Activated CD4-positive, alpha-beta T cell treated with anti-CD3 and anti-CD28 coated beads, Interleukin-2, amount 50 U/mL, for 1 hour (primary cell): Measurements from ENCODE around the gene DCP1B.
A peak's percentile ranks its signal among the peaks of the same experiment; 100 is the strongest.
"Not testable (repeated sequence)": the region's sequence is repeated elsewhere in the genome, so short reads cannot be mapped to it uniquely, and the experiment has no call there.

ENCODE experiments used
- DNase-seq: peaks from one replicate; pipeline ENCODE4 v3.0.0-alpha.2; 2020

The DCP1B gene

DNA sequence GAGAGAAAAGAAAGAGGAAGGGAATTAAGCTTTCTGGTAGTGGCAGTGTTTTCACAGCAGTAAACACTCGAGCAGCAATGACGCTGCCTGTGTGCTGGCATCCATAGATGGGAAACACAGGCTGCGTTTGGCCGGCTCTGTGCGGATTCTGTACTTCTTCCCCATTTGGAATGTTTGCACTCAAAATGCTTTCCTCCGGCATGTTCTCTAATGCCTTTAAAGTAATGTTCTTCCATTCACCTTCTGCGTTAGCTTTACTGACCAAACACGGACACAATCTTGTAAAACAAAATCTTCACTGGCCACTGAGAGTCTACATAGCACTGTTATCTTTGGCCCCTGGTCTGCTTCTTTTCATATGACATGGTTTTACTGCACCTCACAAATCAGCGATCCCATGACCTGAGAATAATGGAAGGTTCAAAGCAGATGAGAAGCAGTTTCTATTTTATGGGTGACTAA lies 31.4 kb downstream of the DCP1B start:
- DNase-seq: no peak

DNA sequence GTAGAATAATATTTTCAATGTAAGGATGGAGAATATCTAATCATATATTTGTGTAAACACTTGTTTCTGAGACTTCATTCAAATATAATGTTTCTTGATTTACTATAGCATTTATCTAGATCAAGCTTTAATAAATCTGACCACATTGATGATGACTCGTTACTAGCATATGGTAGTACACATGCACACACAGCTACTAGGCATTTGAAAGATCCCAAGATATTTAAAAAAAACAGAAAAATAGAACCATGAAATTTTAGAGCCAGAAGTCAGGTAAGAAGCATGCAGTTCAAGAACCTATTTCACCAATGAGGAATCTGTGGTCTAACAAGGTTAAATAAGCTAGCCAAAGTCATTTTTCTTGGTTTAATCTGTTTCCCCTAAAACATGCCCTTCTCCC lies 32.0 kb downstream of the DCP1B start:
- DNase-seq: no peak

DNA sequence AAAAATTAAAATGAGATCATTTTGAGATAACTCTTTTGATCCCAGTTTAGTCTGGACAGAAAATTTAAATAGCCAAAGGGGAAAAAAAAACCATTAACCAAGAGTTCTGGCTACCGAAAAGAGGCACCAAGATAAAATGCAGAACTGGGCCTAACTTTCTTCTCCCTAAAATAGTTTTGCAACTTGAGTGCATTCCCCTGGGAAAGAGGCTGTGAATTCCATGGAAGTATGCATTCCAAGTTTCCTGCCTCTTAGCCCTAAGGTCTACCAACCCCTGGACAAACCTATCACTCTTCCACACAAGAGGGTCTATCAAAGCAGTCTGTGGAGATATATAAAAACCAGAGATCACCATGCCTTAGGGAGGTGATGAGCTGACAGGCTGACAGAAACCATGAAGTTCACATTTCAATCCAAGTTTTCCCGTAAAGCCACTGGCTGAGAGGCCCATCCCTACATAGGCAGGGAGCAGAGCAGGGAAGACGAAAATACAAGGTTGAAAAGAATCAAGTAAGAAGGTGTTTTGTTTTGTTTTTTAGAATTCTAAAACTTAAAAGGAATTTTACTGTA lies 33.8 kb downstream of the DCP1B start:
- no peak for DNase-seq

DNA sequence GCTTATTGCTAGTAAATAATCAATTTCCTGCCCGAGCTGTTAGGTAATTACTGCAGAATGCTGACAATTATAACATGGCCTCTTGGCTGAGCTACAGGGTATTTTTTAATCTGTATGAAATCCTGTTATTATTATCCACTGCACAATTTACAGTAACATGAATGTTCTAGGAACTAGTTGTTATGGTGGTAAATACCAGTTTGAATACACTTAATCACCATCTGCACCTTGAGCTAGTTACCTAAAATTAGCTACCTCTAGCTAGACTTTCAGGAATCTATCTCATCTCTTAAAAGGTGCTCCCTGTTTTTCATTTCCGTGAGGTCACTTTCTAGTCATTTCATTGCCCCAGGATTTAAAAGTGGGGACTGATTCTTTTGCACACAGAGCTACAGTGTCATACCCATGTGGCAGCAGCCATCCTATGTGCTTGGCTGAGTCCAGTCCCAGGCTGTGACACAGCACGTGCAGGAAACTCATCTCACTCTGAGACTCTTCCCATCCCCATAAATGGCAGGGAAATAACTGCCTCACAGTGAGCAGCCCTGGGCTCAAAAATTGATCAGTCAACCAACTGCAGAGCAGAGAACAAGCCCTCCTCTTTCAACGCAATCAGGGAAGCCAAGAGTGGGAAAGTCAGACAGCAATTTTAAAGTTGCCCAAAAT lies 37.6 kb downstream of the DCP1B start:
- no peak for DNase-seq

DNA sequence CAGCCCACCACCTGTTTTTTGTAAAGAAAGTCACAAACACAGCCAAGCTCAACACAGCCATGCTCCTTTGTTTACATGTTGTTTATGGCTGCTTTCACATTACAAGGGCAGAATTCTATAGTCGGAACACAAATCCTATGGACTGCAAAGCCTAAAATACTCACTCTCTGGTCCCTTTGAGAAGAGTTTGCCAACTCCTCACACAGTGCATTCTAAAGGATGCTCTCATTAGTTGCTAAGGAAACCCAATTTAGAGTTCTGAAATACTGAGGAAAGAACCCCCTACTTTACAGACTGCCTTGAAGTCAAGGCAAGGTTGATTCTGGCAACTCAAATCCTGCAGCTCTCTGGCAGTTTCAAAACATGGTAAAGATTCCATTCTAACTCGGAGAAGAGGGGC lies 38.3 kb downstream of the DCP1B start:
- no peak for DNase-seq

DNA sequence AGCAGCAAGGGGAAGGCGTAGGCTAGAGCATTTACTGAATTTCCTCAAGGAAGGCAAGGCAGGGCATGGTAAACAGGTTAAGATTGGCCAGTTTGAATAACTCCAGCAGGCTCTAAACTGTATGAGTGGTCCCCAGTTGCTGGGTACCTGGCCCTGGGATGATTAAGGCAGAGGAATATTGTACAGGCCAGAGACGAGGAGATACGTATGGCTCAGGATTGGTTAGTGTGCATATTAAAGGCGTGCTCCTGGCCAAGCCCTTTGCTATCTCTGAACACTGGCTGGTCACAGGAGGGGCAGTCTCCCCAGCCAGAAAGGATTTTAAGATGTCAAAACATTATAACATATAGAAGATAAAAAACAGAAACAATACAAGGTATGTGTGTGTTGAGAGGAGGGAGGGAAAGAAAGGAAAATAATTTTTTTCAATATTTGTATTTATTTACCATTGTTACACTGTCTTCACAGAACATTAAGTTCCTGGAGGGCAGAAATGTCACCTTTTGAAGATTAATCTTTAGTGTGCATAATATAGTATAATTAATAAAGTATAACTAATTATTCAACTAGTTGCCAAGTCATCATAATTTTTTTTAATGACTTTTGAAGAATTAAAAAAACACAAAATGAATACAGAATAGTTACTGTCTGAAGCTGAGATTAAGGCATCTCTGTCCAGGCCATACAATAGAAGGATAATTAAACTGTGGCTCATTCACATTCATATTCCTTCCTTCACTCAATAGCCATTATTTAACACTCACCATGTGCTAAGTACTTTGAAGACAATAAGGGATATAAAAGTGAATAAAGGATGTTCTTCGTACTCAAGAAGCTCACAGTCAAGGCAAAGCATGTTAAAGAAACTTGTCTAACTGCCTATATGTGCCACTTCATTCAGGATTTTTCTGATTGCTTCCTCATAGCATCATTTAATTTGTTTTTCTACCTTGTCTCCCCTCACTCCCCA lies 41.9 kb downstream of the DCP1B start:
- DNase-seq: no peak

DNA sequence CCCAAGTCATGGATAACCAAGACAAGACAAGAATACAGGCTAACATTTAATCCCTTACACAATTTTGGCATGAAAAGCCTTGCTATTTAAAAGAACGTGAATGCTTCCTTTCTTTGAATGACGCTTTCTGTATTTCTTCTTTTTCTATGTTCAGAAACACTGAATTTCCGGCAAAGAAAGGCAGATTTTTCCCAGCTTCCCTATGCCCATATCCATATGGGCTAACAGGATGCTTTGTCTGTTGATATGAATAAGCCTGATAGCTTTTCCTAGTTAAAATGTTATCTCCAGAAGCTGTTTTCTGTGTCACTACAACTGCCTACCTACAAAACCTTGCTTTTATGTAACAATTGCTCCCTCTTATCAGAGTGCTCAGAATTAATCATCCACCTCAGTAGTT lies 47.5 kb downstream of the DCP1B start:
- no peak for DNase-seq

DNA sequence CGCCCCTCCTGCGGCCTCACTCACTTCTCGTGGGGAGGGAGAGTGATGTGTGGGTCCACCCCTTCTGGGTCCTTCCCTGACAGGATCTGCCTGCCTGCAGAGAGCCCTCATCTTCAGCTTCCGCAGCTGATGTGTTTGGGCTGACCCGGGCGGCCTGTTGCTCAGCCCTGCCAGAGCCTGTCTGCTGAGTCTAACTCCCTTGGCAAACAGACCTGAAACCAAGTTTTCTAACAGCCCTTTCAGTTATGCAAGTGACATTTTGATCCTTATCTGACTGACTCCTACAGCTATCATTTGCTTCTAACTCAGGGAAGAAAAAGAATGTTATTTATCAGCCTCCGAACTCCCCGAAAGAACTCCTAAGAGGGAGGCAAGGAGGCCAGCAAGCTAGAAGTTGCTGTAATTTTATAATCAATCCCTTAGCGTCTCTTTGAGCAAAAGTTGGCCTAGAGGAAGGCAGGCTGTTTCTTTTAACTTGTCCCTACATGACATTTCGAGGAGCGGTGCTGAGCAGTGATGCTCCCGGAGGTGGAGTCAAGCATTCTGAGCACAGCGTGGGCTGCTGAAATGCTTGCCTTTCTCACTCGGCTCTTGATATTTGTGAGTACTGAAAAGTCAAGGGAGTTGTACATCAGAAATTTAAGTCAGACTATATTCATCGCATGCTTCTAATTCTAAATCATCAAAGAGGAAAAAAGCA lies 54.3 kb downstream of the DCP1B start:
- DNase-seq: no peak

DNA sequence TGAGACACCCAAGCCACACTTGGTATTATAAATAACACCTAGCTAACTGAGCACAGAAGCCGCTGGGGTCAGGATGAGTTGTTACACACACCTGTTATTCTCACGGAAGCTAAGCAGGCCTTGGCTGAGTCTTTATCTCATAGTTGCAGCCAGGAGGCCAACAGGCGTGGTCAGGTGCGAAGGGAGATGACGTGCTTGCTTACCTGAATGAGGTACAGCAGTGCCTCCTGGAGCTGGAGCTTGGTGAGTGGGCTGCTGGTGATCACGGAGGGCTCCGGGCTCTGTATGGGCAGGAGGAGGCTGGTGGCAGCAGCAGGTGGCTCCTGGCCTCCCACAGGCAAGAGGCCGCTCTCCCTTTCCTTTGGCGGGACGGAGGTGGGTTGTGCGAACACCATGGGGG lies 55.4 kb downstream of the DCP1B start:
- no peak for DNase-seq

DNA sequence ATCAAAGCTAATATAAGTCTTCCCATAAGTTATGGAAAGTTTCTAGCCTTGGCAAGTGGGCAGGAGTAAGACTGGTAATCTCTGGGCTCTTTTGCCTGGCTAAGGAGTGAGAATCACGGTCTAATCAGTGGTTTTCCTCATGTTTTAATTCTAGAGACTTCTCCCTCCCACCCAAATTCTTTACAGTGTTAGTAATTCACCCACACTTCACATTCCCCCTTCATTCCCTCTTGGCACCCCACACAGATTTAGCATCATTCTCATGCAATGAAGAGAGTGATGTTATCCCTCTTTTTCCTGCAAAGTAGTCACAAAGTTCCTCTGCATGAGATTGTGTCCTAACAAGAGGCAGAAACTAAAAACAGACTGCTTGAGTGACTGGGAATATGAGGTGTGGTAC lies 57.2 kb downstream of the DCP1B start:
- DNase-seq: no peak

DNA sequence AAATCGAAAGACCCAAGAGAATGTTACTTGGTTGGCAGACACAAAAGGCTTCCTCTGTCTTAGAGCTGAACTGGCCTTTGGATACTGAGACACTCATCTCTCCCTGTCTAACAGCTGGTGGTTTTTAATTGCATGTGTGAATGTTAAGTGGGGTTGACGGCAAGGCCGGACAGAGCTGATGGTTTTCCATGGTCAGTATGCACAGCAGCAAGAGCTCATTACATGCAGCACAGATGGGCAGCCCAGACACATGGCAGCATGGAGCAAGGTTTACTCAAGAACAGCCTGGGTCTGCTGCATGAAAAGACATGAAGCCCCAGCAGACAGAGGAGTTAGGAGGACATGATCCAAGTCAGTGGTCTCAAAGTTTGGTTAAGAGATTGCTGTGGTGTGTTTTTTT lies 58.0 kb downstream of the DCP1B start:
- DNase-seq: no peak

DNA sequence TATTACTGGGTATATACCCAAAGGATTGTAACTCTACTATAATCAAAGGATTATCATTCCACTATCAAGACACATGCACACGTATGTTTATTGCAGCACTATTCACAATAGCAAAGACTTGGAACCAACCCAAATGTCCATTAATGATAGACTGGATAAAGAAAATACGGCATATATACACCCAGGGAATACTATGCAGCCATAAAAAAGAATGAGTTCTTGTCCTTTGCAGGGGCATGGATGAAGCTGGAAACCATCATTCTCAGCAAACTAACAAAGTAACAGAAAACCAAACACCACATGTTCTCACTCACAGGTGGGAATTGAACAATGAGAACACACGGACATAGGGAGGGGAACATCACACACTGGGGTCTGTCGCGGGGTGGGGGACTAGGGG lies 58.8 kb downstream of the DCP1B start:
- not testable (repeated sequence) for DNase-seq

DNA sequence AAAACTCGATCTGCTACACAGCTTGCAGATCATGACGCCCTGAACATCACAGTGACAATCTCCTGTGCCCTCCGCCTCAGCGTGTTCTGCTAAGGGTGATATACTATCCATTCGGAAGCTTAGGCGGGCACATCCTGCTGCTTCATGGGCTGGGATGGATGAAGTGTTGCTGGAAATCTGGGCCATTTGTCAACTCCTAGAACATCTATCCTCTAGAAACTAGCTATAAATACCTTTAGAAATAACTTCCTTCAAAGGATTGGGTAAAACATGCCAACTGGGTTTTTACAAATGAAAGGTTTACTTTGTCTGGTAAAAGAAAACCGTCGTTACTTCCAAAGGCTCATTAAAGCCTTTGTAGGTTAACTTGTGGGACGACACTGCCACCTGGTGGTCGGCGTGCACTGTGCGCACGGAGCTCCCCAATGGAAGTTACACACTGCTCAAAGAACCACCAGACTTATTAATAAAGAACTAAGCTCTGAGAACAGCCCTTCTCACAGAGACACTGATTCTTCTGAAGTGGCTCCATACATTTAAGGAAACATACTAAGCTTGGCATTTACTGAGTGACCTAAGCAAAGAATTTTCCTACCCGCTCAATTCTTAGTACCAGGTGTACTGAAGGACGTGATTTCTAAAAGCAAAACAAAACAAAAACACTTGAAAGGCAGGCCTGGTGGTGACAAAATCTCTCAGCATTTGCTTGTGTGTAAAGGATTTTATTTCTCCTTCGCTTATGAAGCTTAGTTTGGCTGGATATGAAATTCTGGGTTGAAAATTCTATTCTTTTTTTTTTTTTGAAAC lies 64.3 kb downstream of the DCP1B start:
- peak; percentile 94 for DNase-seq

DNA sequence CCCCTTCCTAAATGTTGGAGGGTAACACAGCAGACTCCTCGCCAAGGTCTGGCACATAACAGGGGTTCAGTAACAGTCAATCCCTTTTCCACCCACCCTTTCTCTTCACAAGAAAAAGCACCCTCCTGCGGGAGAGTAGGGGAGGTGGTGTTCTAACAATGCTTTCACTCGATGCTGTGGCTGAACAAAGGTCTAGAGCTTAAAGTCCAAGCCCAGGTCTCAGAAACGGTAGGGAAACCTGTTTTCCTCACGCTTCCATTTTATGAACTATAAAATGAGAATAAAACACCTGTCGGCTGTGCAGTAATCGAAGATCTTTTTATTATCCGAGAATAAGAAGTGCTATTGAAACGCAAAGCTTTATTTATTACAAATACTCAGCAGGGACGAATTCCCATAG lies 64.9 kb downstream of the DCP1B start:
- no peak for DNase-seq

DNA sequence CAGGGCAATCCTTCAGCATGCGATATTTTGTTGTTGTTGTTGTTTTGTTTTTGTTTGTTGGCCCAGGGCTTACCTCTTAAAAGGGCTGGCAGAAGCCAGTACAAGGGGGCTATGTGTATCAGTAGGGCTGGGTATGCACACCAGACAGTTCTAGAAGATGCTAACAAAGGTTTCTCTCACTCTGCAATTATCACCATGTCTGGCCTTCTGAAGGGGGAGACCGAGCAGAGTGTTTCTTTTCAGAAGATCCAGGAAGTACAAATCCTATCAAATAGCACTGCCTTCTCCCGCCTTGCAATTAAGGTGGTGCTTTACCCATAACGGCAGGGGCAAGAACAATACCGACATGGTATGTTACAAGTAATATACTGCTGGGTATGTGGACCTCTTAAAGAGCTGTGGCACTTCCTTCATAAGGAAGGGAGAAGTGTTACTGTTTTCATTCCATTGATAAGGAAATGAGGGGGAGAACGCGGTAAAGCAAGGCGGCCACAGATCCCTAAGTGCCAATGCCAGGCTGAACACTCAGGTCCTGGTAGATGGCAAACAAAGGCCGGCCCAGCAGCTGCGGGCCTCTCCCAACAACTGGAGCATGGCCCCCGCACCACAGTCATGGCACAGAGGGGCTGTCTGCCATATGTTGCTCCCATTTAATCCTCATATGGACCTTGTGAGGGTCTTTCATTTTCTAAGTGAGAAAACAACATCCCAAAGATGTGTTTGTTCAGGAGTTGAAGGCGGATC lies 66.6 kb downstream of the DCP1B start:
- DNase-seq: no peak

DNA sequence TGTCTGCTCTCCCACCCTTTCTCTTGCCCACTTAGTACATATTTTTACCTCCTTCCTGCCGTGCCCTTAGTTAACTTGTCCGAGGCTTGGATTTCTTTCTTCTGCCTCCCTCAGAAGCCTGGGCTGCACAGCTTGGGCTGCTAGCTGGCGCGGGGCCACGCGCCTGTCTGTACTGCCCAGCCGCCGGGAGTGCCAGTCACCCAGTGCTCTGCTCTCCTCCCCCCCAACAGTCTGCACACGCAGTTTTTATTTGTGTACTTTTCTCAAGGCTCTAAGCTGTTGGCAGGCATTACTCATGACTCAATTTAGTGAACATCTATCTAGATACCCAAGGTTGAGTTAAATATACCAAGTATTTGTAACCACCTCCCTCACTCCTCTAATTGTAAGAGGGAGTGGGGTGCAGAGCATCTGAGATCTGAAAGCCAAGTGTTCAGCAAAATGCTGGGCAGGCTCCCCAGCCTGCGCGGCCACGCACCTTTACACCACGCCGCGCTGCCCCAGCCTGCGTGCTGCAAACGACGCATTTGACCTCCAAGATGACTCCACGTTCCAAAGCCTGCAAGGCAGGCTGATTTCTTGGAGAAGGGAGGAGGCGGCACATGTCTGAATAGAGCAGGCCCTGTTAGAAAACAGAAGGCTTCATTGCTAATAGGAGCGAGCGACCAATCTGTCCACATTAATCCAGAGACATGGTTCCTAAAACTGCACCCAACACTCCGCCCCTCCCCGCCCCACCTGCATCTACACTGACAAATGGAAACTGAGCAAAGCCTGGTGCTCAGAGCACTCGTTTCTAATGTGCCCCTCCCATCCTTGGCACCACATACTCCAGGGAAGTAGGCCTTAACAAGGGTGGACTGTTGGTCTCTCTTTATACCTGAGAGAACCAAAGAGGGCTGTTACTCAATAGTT lies 67.6 kb downstream of the DCP1B start:
- DNase-seq: no peak

DNA sequence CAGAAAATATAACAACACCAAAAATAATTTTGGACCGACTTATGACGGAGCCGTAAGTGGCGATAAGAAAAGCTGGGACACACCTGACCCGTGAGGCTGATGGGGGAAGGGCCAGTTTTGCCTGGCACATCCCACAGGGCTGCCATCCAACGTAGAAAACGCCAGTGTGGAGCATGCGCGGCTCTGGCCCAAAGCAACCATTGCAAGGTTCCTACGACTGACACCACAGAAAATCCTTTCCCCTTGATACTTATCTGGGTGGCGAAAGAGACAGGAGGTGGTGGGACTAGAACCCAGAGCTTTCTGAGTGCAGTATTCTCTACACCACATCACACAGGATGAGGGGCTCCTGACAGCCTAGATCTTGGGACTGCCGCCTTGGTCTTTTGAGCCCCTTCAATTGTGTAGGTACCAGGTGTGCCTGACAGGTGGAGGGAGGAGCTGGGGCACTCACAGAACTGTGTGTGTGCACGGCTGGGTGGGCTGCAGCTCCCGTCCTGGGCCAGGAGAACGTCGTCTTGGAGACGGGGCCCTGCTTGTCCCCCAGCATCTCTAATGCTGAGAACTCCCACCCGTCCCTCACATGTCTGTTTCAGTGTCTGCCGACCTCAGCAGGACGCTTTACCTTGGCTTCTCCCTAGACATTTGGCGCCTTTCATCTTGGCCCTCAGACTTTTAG lies 68.4 kb downstream of the DCP1B start:
- no peak for DNase-seq

DNA sequence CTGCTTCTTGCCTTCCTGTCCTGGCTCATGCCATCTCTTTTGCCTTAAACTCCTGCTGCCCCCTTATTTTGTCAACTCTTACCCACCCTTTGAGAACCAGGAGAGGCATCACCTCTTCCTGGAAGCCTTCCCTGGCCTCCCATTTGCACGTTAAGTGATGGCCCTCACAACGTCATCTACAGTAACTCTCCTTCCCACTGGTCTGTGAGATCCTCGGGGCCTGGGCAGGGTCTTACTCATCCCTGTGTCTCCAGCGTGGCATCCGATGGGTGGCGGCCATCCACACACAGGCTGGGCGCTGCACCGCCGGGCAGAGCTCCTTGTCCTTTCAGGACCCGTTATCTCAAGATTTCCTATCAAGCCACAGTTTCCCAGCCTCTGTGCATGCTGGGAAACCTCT lies 69.0 kb downstream of the DCP1B start:
- no peak for DNase-seq

DNA sequence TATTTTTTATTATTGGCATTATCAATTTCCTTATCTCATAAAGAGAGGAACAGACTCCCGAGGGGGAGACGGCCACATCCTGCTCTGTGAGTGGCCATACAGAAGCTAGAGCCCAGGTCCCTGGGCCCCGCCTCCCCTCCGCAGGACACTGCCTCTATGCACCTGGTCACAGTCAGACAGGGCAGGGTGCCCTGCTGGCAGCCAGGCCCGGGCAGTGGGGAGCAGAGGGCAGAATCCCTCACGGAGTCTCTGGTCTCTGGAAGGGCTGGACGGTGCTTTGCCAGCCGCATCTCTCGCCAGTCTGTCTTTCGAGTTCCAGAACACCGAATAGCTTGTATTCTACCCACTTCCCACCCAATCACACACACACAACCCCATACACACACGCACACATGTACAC lies 69.4 kb downstream of the DCP1B start:
- DNase-seq: no peak

DNA sequence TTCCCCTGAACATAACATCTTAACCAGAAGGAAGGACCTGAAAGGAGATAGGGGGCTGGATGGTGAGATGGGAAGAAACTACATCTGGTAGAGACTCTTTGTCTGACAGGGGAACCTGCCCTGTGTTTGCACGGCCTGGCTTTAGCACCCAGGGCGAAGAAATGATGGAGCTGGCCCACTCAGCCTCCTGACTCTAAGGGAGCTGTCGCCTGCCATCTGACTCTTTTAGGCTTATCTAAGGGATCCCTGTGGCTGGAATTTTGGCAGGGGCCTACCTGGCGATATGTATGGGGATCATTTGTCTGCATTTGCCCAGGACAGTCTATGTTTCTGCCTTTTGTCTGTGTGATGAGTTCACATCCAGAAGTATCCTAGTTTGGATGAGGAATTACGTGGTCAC lies 70.2 kb downstream of the DCP1B start:
- DNase-seq: no peak
